GM21786 (cell line): ENCODE results near the gene BRF1.

ENCODE experiments used
- ATAC-seq: cut with Tn5 transposase; IDR thresholded peaks from one replicate; pipeline ENCODE4 v1.9.1; 2021; ENCODE audit not compliant: unreplicated experiment

Gene BRF1

GRCh38 chr14:105240811-105241576 lies 59.8 kb downstream of the BRF1 start:
- ATAC-seq: no peak

DNA sequence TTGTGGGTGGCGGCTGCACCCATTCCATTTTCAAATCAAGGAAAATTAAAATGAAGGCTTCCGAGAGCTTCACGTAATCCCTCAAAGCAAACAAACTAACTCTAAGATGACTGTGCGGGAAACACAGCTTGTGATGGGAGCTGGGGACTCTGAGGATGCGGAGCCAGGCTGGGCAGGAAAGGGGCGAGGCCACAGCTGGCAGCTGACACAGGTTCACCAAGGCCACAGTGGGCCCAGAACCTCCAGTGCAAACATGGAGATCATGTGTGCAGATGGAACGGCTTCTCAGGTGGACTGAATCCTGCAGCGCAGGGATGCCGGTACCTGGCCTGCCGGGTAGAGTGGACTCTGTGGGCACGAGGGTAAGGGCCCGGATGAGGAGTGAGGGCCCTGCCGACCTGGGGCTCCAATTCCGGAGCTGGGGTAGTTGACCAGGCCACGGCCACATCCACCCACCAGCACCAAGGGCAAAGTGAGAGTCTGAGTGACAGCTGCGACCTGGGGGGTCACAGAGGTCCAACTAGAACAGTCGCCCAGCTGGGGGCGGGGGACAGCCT lies 71.6 kb downstream of the BRF1 start:
- no peak for ATAC-seq

DNA sequence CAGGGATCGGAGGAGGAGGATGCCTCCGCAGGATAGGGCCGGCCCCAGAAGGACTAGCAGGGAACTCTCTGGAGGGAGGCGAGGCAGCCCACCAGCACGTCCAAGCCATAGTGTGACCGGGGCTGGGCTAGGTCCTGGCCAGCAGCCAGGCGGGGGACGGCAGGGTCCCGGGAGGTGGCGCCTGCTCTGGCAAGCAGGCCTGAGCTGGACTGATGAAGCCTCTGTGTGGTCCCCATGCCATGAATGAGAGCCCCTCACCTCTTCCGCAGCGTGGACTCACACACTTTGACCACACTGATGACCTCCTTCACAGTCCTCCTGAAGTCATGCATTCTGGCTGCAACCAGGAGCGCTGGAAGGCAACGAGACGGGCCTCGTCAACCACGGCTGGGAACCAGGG lies 72.2 kb downstream of the BRF1 start:
- no peak for ATAC-seq

DNA sequence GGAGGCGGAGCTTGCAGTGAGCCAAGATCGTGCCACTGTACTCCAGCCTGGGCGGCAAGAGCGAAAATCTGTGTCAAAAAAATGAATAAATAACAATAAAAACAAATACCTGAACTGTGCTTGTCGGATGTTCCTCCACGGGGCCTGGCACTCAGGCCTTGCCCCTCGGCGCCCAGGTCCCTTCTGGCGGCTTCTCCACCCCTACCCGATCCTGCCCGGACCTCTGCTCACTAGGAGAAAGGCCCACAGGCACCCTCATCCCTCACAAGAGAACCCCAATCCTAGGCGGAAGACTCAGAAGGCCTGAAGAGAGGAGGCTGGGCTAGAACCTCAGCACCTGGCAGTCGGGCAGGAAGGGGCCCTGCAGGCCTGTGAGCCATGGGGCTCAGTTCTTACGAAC lies 73.5 kb downstream of the BRF1 start:
- ATAC-seq: no peak

GRCh38 chr14:105226198-105226597 lies 74.6 kb downstream of the BRF1 start:
- no peak for ATAC-seq

- ATAC-seq: no peak
Observed at GRCh38 chr14:105224845-105225570, 75.8 kb downstream of the BRF1 start.

DNA sequence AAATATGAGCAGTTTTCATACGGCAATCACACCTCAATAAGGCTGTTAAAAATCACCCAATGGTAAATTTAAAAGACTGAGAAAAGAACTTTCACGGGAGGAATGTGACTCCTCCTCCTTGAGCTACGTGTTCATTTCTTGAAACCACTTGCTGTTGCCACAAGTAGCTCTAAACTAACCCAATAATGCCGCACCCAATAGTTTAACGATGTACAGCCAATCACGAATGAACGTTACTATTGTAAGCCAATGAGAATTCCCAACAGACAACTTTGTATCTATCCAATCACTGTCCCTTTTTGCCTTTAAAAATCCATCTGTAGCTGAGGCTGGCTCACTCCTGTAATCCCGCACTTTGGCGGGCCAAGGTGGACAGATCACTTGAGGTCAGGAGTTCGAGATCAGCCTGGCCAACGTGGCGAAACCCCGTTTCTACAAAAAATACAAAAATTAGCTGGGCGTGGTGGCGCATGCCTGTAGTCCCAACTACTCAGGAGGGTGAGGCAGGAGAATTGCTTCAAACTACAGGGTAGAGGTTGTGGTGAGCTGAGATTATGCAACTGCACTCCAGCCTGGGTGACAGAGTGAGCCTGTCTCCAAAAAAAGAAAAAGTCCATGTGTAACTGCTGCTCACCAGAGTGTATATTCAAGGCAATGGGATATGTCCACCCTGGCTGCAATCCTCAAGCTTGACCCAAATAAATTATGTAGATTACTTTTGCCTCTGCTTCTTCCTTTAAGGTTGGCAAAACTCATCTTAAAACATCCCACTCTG lies 76.8 kb downstream of the BRF1 start:
- no peak for ATAC-seq

- no peak for ATAC-seq
Observed at GRCh38 chr14:105223260-105223659, 77.5 kb downstream of the BRF1 start.

GRCh38 chr14:105221598-105222178 lies 79.1 kb downstream of the BRF1 start:
- no peak for ATAC-seq

- ATAC-seq: no peak
Observed at GRCh38 chr14:105220699-105221597, 79.9 kb downstream of the BRF1 start.

DNA sequence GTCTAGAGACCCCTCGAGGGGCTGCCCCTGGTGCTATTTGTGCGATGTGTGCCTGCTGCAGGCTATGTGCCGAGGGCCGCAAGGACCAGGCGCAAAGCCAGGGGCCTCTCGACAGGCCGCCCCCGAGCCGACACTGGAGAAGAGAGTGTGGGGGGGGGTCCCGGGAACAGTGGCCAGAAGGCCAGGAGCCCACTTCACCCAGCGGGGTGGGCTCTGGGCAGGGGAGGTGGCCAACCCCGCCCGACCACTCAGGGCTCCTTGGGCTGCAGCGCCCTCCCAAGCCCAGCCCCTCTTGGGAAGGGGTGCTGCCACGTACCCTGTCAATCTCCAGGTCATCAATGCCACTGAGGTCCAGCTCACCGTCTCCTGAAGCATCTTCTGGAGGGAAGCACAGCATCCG lies 81.0 kb downstream of the BRF1 start:
- no peak for ATAC-seq

DNA sequence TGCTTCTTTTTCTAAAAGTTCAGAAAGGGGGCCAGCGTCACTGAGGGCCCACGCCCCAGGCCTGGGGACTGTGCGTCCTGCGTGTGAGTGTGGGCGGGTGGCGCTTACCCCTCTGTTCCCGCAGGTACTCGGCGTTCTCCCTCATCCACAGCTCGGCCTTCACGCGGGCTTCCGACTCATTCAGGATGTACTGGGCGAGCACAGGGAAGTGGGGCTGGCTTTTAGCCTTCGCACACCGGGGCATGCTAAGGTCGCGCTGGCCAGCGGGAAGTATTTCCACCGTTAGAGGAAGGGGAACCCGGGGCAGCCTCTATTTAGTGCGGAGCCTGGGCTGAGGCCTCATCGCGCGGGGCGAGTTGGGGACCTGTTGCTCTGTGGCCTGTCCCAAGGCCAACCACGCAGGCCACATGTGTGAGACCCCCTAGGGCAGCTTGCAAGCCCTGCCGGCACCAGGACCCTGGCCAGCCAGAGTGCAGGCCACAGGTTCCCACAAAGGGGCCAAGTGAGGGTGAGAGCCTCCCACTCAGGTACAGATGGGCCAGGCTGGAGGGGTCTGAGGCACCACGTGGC lies 81.7 kb downstream of the BRF1 start:
- ATAC-seq: no peak

DNA sequence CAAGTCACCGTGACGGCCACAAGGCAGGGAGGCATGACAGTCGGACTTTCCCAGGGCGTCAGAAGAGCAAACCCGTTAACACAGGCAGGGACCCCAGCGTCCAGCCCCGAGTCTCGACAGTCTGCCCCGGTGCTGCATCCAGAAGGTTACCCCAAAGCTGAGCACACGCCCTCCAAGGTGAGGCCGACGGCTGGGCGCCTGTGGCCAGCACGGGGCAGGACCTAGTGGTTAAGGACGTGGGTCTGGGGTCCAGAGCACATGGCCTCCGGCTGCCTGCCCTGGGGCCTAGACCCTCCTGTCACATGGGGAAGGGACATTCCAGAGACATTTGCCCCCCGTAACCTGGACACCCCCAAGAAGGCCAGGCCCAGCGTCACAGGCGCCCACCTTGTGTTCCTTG lies 82.2 kb downstream of the BRF1 start:
- no peak for ATAC-seq

DNA sequence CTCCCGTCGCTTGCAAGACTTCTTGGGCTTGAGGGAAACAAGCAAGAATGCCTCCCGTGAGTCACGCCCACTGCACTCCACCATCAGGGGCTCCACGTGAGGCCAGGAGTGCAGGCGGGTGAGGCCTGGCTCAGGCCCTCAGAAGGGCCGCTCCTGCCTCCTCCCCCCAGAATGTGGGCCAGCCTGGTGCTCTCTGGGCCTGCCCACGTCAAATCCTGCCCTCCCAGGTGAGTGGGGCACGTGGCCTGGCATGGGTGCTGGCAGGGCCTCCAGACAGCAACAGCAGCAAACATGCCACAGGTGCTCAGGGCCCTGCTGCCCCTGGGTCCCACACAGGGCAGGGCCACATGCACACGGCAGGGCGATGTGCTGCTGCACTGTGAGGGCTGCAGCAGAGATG lies 83.0 kb downstream of the BRF1 start:
- no peak for ATAC-seq

DNA sequence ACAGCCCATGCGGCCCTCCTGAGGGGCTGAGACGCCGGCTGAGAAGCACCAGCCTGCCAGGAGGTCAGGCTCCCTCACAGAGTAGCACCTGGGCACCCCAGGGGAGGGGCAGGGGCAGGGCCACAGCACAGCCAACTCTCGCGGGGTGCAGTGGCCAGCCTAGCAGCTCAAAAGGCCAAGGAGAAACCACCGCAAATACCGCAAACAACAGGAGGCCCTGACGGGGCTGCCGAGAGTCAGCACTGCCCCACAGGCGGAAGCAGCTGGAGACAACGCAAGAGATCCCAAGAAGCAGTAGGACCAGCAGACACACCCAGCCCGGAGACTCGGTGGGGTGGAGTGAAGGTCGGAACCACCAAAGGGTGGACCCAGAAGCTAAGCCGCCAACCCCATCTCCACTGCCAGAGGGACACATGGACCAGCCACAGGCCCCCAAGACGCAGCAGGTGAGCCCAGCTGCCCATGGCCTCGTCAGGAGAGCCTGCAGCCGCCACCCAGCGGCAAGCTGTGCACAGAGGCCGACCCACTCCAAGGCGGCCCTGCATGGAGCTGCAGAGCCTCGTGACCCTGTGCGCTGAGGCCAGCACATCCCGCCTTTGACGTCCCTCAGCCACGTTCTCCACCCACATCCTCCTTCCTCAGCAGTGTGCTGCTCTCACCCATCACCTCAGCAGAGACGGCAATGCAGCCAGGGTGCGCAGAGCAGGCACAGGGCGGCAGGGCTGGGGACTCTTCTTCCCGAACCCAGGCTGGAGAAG lies 84.1 kb downstream of the BRF1 start:
- no peak for ATAC-seq

DNA sequence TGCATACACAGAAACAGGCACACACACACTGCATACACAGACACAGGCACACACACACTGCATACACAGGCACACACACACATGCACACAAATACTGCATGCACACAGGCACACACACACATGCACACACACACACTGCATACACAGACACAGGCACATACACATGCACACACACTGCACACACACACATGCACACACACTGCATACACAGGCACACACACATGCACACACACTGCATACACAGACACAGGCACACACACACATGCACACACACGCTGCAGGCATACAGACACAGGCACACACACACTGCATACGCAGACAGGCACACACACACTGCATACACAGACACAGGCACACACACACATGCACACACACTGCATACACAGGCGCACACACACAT lies 85.2 kb downstream of the BRF1 start:
- no peak for ATAC-seq

DNA sequence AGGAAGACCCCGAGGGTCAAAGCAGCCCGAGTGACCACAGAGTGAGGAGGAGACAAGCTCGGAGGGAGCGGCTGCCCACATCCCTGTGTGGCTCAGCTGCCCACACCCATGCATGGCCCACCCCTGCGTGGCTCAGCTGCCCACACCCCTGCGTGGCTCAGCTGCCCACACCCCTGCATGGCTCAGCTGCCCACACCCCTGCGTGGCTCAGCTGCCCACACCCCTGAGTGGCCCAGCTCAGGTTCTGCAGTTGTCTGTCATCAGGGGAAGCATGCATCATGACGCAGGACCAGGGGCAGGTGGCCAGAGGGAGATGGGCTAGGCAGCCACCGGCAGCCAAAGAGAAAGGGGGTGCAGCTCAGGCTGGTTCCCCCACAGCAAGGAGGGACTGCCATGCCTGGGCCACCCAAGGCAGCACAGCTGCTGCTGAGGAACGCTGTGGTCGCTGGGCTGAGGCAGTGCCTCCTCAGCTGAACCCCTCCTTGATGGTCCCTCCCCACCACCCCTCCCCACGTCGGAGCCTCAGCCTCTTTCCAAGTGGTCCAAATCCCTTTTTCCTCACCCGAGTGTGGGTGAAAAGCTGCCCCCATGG lies 86.4 kb downstream of the BRF1 start:
- no peak for ATAC-seq

DNA sequence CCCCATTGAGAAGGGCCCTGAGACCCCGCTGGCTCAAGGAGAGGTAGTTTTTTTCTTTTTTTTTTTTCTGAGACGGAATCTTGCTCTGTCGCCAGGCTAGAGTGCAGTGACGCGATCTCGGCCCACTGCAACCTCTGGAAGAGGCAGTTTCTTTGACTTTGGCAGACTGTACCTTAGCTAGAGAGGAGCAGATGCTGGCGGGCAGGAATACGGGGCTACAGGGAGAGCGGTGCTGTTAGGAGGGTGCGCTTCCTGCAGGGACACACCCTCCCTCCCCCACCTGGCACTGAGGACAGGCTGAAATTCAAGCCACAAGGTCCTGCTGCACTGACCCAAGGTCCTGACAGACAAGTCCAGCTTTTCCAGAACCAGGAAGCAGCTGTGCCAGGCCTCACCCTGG lies 87.4 kb downstream of the BRF1 start:
- no peak for ATAC-seq
